Heart left ventricle (tissue), 13 donors: ENCODE data around the gene MACROD1.

Experiments
- CTCF ChIP-seq, 12 donors: fragments of 200-600 bp; sonication (generic) in 4 of 12; IDR thresholded peaks; one replicate each; pipeline versions ENCODE4 v1.5.0 to v1.8.0; 2018 to 2022; ENCODE audit warnings: antibody characterized with exemption in 12 of 12, mild to moderate bottlenecking in 5 of 12
- POLR2A ChIP-seq, 2 donors: fragments of 450-650 bp; IDR thresholded peaks; one replicate each; pipeline ENCODE4 v1.6.1; 2017; ENCODE audit warnings: antibody characterized with exemption in 2 of 2, mild to moderate bottlenecking in 2 of 2, moderate library complexity in 2 of 2
- donor health status: ischemic (EF 13 %, LVEDD 7.1; RV severe dilation, severe dysfunction).
- donor health status: DM: no; HTN: yes; CAD: no.
- donor health status: DM: no; HTN: no; CAD: no.
- donor health status: ischemic (EF 25% LVEDD 6.9; RV normal size, moderate dysfunction).
- donor health status: ischemic (EF 25% LVEDD 5.7; RV mildly dilated, moderate dysfunction).
- donor health status: ischemic (EF 35%, LVEDD 5.7; RV mildly dilated, moderate dysfunction).
- donor health status: nonischemic (EF 11% LVEDD 7.7; RV severe dilation, severe dysfunction).
- donor health status: DM: yes; HTN: yes; CAD: no.
- donor health status: PGD.
- donor health status: ischemic (EF 29% LVEDD 5.4; RV normal size, mild dysfunction).
- donor health status: nonischemic (EF 23%, LVEDD 6.1; RV moderate dilation, normal function).

GRCh38 chr11:64102005-64102738 lies 63.7 kb downstream of the MACROD1 start:
- TF ChIP-seq CTCF (IDR thresholded peaks at IDR 0.05) = no peak
- no peak for TF ChIP-seq POLR2A (IDR thresholded peaks at IDR 0.05)
